HEK293 (cell line): ENCODE data around the gene DHX9.

Source experiments
- CTCF ChIA-PET: fragments of 350-600 bp; formaldehyde crosslinking; extraction: SDS; loops from one replicate; lab custom pipeline; 2021; ENCODE audit warnings: antibody characterized with exemption; lab: Yijun Ruan, JAX
- POLR2A ChIA-PET: fragments of 300-600 bp; formaldehyde crosslinking; extraction: SDS; loops from one replicate; lab custom pipeline; 2020; ENCODE audit warnings: antibody characterized with exemption, inconsistent platforms; lab: Yijun Ruan, JAX
- H3K27ac ChIP-seq: fragments of 200-500 bp; sonication (Bioruptor generic); 2 replicates; pipeline ENCODE4 v1.5.1; 2014; ENCODE audit warnings: low read depth, low read length, control low read depth, inconsistent platforms; ENCODE audit errors: extremely low read depth
- H3K36me3 ChIP-seq, 2 experiments: fragments of 200-500 bp in 1 of 2; sonication (Bioruptor generic) in 1 of 2; 1 replicate in 1 of 2; 2 replicates in 1 of 2; pipeline ENCODE4 v1.5.1; 2014 to 2017; ENCODE audit warnings: inconsistent platforms in 2 of 2, low read length in 2 of 2; ENCODE audit not compliant: control insufficient read depth in 2 of 2, insufficient read depth in 1 of 2
- H3K4me1 ChIP-seq: fragments of 200-500 bp; sonication (Bioruptor generic); 2 replicates; pipeline ENCODE4 v1.5.1; 2014; ENCODE audit warnings: mild to moderate bottlenecking, low read length, inconsistent platforms; ENCODE audit not compliant: control insufficient read depth, insufficient read depth
- H3K4me3 ChIP-seq: 2 replicates; pipeline ENCODE4 v1.5.1; 2011; ENCODE audit warnings: low read depth, mild to moderate bottlenecking, control low read depth, low read length, moderate library complexity
- H3K9me3 ChIP-seq: fragments of 200-500 bp; sonication (Bioruptor generic); 2 replicates; pipeline ENCODE4 v1.5.1; 2014; ENCODE audit warnings: low read depth, low read length, inconsistent platforms; ENCODE audit not compliant: control insufficient read depth, insufficient read depth
- HOXC10 ChIP-seq: sonication (generic); formaldehyde crosslinking; IDR thresholded peaks from 2 replicates; pipeline ENCODE4 v1.8.1; 2023; ENCODE audit warnings: mild to moderate bottlenecking, missing genetic modification reagents
- KLF7 ChIP-seq: fragments of 450-650 bp; formaldehyde crosslinking; IDR thresholded peaks from 2 replicates; pipeline ENCODE4 v1.5.1; 2016; ENCODE audit warnings: missing biosample characterization, missing genetic modification characterization, borderline replicate concordance
- ZBTB20 ChIP-seq: fragments of 450-650 bp; formaldehyde crosslinking; IDR thresholded peaks from 2 replicates; pipeline ENCODE4 v1.5.1; 2016; ENCODE audit warnings: missing biosample characterization, missing genetic modification characterization
- ZBTB21 ChIP-seq: fragments of 450-650 bp; formaldehyde crosslinking; IDR thresholded peaks from 2 replicates; pipeline ENCODE4 v1.5.1; 2017; ENCODE audit warnings: missing biosample characterization, missing genetic modification characterization
- ZIC2 ChIP-seq: fragments of 450-650 bp; formaldehyde crosslinking; IDR thresholded peaks from 2 replicates; pipeline ENCODE4 v1.5.1; 2016; ENCODE audit warnings: missing biosample characterization, missing genetic modification characterization
- ZNF140 ChIP-seq: fragments of 450-650 bp; formaldehyde crosslinking; IDR thresholded peaks from 2 replicates; pipeline ENCODE4 v1.5.1; 2016; ENCODE audit warnings: missing biosample characterization, missing genetic modification characterization
- ZNF175 ChIP-seq: fragments of 450-650 bp; formaldehyde crosslinking; IDR thresholded peaks from 2 replicates; pipeline ENCODE4 v1.5.1; 2016; ENCODE audit warnings: missing biosample characterization, missing genetic modification characterization
- ZNF23 ChIP-seq: fragments of 450-650 bp; formaldehyde crosslinking; IDR thresholded peaks from 2 replicates; pipeline ENCODE4 v1.5.1; 2016; ENCODE audit warnings: missing biosample characterization, missing genetic modification characterization, borderline replicate concordance
- ZNF350 ChIP-seq: fragments of 450-650 bp; formaldehyde crosslinking; IDR thresholded peaks from 2 replicates; pipeline ENCODE4 v1.5.0; 2017; ENCODE audit warnings: missing biosample characterization, mild to moderate bottlenecking, missing genetic modification characterization
- ZNF76 ChIP-seq: fragments of 450-650 bp; formaldehyde crosslinking; IDR thresholded peaks from 2 replicates; pipeline ENCODE4; 2016; ENCODE audit warnings: low read depth, missing biosample characterization, missing genetic modification characterization, borderline replicate concordance
- ZNF768 ChIP-seq: fragments of 450-650 bp; formaldehyde crosslinking; IDR thresholded peaks from 2 replicates; pipeline ENCODE4 v1.5.1; 2018; ENCODE audit warnings: missing biosample characterization, mild to moderate bottlenecking, missing genetic modification characterization
- ZSCAN30 ChIP-seq: fragments of 450-650 bp; IDR thresholded peaks from 2 replicates; pipeline ENCODE4 v1.5.1; 2018; ENCODE audit warnings: missing biosample characterization, mild to moderate bottlenecking, missing genetic modification characterization, moderate library complexity
- TF ChIP-seq, protein P1 (sequence below): fragments of 450-650 bp; formaldehyde crosslinking; IDR thresholded peaks from 2 replicates; pipeline ENCODE4 v1.5.1; 2016; ENCODE audit warnings: missing biosample characterization, missing genetic modification characterization
- TF ChIP-seq, protein P2 (sequence below): fragments of 450-650 bp; formaldehyde crosslinking; IDR thresholded peaks from 2 replicates; pipeline ENCODE4 v1.5.1; 2016; ENCODE audit warnings: missing biosample characterization, missing genetic modification characterization
- TF ChIP-seq, protein P3 (sequence below): fragments of 450-650 bp; formaldehyde crosslinking; IDR thresholded peaks from 2 replicates; pipeline ENCODE4 v1.5.1; 2016; ENCODE audit warnings: missing biosample characterization, missing genetic modification characterization

DHX9 gene

DNA sequence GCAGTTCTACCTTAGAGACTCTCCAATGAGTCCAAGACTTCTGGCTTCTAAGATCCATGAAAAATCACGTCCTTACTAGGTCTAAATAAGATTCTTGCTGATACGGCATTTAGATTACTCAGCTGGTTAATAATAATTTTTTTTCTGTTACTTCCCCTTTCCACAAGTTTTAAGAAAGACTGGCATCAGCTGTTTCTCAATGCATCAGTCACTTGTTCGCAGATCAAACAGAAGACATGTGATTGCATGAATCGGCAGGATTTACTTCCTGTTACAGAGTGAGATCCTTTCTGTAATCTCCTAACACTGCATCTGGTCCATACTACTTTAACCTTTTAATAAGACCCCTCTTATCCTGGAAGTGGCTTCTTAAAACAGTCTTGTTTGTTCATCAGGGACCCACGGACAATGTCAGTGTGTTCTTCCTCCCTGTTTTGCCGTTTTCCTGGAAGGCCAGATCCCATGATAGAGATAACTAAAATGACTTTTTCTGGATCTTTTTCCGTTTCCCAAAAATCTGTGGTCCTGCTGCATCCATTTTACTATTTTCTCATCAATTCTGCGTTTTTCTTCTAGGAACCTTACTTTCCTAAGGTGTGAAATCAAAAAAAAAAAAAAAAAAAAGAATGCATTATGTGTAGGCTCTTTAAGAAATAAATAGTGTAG lies 43.5 kb upstream of the DHX9 start (continued):
- TF ChIP-seq ZNF175 (tag by site-specific recombination) (no peak), ZNF768 (tag by site-specific recombination) (no peak)
- TF ChIP-seq, all 188 proteins: peak for 0

DNA sequence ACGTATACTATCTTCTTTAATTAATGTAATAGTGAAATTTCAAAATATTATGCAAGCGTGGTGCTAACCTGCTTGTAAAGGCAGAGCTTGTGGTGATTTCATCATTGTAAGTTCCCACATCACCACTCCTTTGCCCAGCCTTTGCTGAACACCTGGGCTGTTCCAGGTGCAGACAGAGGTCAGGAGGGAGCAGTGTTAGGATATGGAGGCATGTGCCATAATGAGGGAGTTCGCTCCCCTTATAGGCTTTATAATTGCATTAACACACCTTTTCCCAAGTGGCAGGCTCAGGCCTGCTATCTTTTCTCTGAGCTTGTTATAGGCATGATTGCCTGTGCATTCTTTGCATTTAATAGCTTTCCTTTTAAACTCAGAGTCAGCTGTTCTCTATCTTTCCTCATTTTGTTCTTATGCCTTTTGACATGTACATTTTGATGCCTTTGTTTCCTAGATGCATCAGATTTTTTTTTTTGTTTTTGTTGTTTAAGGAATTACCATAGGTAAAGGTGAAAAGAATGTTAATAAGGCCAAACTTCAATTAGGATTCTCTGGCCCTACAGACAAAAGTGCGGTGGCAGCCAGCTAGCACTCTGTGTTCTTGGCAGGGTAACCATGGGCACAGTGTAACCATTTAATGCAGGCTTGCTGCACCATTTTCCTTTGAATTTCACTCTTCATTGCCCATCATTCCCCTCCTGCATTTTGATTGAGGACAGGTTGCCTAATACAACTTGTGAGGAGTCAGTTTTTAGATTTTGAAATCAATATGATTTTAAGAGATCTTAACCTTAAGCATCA lies 36.9 kb upstream of the DHX9 start:
- ChIA-PET POLR2A (interaction anchor here (0.7 kb wide), 1 partner anchor 38 kb away, joined by 3 read pairs; no protein-coding TSS in a partner anchor), CTCF (interaction anchor here (0.7 to 1.7 kb wide), 3 partner anchors 18 to 202 kb away, joined by 3 to 8 read pairs (median 4); no protein-coding TSS in a partner anchor)
- H3K27ac ChIP-seq: no peak overlapping the region
- H3K4me3 ChIP-seq: no peak overlapping the region
- no peaks in the 10 kb centered on the region for H3K9me3 ChIP-seq
- H3K4me1 ChIP-seq: no peaks in the 10 kb centered on the region
- H3K36me3 ChIP-seq: peaks cover 0 to 27% of the 10 kb centered on the region in 2 experiments; a peak in 2 of 3 replicates
- TF ChIP-seq ZNF23: no peak
- TF ChIP-seq, protein P1, sequence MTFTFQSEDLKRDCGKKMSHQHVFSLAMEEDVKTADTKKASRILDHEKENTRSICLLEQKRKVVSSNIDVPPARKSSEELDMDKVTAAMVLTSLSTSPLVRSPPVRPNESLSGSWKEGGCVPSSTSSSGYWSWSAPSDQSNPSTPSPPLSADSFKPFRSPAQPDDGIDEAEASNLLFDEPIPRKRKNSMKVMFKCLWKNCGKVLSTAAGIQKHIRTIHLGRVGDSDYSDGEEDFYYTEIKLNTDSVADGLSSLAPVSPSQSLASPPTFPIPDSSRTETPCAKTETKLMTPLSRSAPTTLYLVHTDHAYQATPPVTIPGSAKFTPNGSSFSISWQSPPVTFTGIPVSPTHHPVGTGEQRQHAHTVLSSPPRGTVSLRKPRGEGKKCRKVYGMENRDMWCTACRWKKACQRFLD (tag by site-specific recombination): no peak
- TF ChIP-seq, protein P2, sequence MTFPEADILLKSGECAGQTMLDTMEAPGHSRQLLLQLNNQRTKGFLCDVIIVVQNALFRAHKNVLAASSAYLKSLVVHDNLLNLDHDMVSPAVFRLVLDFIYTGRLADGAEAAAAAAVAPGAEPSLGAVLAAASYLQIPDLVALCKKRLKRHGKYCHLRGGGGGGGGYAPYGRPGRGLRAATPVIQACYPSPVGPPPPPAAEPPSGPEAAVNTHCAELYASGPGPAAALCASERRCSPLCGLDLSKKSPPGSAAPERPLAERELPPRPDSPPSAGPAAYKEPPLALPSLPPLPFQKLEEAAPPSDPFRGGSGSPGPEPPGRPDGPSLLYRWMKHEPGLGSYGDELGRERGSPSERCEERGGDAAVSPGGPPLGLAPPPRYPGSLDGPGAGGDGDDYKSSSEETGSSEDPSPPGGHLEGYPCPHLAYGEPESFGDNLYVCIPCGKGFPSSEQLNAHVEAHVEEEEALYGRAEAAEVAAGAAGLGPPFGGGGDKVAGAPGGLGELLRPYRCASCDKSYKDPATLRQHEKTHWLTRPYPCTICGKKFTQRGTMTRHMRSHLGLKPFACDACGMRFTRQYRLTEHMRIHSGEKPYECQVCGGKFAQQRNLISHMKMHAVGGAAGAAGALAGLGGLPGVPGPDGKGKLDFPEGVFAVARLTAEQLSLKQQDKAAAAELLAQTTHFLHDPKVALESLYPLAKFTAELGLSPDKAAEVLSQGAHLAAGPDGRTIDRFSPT (tag by site-specific recombination): no peak
- TF ChIP-seq ZIC2 (tag by site-specific recombination): no peak
- TF ChIP-seq HOXC10 (CRISPR knock-in tag): no peak
- TF ChIP-seq ZSCAN30 (tag by site-specific recombination): no peak
- TF ChIP-seq ZNF350 (tag by site-specific recombination): no peak
- TF ChIP-seq KLF7 (tag by site-specific recombination): no peak
- TF ChIP-seq ZBTB21 (tag by site-specific recombination): no peak
- TF ChIP-seq ZBTB20 (tag by site-specific recombination): no peak
- no peak for TF ChIP-seq ZNF140
- TF ChIP-seq, protein P3, sequence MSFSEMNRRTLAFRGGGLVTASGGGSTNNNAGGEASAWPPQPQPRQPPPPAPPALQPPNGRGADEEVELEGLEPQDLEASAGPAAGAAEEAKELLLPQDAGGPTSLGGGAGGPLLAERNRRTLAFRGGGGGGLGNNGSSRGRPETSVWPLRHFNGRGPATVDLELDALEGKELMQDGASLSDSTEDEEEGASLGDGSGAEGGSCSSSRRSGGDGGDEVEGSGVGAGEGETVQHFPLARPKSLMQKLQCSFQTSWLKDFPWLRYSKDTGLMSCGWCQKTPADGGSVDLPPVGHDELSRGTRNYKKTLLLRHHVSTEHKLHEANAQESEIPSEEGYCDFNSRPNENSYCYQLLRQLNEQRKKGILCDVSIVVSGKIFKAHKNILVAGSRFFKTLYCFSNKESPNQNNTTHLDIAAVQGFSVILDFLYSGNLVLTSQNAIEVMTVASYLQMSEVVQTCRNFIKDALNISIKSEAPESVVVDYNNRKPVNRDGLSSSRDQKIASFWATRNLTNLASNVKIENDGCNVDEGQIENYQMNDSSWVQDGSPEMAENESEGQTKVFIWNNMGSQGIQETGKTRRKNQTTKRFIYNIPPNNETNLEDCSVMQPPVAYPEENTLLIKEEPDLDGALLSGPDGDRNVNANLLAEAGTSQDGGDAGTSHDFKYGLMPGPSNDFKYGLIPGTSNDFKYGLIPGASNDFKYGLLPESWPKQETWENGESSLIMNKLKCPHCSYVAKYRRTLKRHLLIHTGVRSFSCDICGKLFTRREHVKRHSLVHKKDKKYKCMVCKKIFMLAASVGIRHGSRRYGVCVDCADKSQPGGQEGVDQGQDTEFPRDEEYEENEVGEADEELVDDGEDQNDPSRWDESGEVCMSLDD (tag by site-specific recombination): no peak

DNA sequence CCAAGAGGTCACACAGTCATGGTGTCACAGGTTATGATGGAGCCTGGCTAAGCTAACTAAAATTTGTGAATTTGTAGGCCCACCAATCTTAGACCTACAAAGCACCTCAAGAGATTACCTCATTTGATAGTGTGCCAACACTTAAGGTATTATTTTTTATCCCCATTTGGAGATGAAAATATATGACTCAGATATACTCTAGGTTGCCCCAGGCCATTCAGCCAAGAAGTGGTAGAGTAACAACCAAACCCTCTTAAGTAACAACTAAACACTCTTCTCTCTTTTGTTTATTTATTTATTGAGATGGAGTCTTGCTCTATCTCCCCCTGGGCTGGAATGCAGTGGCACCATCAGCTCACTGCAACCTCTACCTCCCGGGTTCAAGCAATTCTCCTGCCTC lies 35.3 kb upstream of the DHX9 start:
- Histone ChIP-seq H3K4me1 (no peaks in the 10 kb centered on the region), H3K27ac (no peak overlapping the region), H3K4me3 (no peak overlapping the region), H3K9me3 (no peaks in the 10 kb centered on the region), H3K36me3 (peaks cover 0 to 32% of the 10 kb centered on the region in 2 experiments; a peak in 2 of 3 replicates)
- TF ChIP-seq ZNF76 (tag by site-specific recombination): no peak
- ChIA-PET CTCF (no interaction called here), POLR2A (no interaction called here)
